Loucy (cell line): ENCODE results near the gene SLIT1.

Experiments used
- EZH2phosphoT487 ChIP-seq: fragments of 200-600 bp; IDR thresholded peaks from 2 replicates; pipeline ENCODE4 v1.6.1; 2018; ENCODE audit warnings: antibody characterized with exemption, mild to moderate bottlenecking, moderate library complexity, borderline replicate concordance
- TF ChIP-seq, protein P1 (sequence below): fragments of 200-600 bp; sonication (generic); conservative IDR thresholded peaks from 2 replicates; pipeline ENCODE4 v1.5.1; 2014; ENCODE audit warnings: mild to moderate bottlenecking, antibody characterized with exemption, low read length

DNA sequence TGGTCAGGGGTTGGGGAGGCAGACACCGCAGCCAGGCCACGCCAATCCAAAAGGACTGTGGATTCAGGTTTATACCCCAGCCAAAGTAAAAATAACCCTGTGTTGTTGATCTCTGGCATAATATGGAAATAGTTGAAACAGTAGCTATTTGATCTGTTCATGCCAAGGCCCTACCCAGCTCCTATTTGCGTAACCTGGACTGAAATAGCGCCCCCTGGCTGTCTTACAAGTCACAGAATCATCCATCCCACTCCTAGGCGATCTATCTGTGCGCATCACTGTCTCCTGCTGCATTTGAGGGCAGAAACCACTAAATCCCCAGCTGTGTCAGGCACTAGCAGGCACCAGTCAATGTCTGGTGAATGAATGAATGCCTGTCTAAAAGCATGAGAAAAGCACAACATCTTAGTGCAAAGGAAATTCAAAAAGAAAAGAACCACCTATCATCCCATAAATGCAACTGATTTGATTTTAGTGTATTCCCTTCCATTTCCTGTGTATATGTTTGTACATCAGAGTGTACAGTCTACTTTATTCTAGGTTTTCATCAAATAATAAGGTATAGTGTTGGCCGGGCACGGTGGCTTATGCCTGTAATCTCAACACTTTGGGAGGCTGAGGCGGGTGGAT lies 160.0 kb downstream of the SLIT1 start:
- TF ChIP-seq, protein P1, sequence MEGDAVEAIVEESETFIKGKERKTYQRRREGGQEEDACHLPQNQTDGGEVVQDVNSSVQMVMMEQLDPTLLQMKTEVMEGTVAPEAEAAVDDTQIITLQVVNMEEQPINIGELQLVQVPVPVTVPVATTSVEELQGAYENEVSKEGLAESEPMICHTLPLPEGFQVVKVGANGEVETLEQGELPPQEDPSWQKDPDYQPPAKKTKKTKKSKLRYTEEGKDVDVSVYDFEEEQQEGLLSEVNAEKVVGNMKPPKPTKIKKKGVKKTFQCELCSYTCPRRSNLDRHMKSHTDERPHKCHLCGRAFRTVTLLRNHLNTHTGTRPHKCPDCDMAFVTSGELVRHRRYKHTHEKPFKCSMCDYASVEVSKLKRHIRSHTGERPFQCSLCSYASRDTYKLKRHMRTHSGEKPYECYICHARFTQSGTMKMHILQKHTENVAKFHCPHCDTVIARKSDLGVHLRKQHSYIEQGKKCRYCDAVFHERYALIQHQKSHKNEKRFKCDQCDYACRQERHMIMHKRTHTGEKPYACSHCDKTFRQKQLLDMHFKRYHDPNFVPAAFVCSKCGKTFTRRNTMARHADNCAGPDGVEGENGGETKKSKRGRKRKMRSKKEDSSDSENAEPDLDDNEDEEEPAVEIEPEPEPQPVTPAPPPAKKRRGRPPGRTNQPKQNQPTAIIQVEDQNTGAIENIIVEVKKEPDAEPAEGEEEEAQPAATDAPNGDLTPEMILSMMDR: peak; percentile 93
- no peak for TF ChIP-seq EZH2phosphoT487
